ENCODE data around the gene CRHR2. TPM values are rescaled to one million over a fixed set of nuclear protein-coding genes. Genes with fewer than 3 reads are reported as not detected.

The CRHR2 gene
- total and polyA plus RNA-seq, 8 donors: 0.06 to 0.79 (median 0.50) TPM

GRCh38 chr7:30707391-30708357 lies 25.4 kb upstream of the CRHR2 start:
- Histone ChIP-seq H3K4me1 (no peaks in the 10 kb centered on the region), H3K36me3 (no peaks in the 10 kb centered on the region), H3K4me3 (no peak overlapping the region), H3K27me3 (no peaks in the 10 kb centered on the region), H3K27ac (no peak overlapping the region), H3K9me3 (no peaks in the 10 kb centered on the region)
- TF ChIP-seq, protein P1, sequence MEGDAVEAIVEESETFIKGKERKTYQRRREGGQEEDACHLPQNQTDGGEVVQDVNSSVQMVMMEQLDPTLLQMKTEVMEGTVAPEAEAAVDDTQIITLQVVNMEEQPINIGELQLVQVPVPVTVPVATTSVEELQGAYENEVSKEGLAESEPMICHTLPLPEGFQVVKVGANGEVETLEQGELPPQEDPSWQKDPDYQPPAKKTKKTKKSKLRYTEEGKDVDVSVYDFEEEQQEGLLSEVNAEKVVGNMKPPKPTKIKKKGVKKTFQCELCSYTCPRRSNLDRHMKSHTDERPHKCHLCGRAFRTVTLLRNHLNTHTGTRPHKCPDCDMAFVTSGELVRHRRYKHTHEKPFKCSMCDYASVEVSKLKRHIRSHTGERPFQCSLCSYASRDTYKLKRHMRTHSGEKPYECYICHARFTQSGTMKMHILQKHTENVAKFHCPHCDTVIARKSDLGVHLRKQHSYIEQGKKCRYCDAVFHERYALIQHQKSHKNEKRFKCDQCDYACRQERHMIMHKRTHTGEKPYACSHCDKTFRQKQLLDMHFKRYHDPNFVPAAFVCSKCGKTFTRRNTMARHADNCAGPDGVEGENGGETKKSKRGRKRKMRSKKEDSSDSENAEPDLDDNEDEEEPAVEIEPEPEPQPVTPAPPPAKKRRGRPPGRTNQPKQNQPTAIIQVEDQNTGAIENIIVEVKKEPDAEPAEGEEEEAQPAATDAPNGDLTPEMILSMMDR (IDR thresholded peaks at IDR 0.05): no peak
- FAIRE-seq (no peak), ATAC-seq (peak in 1 of 4 donors; percentile 14), DNase-seq (peak in 1 of 6 donors; percentile 41)
- intact Hi-C loops (cut with DNase I): no loop called here
- WGBS, 2 donors: 79 to 82% methylated on average over 16 of the region's 16 CpGs

DNA sequence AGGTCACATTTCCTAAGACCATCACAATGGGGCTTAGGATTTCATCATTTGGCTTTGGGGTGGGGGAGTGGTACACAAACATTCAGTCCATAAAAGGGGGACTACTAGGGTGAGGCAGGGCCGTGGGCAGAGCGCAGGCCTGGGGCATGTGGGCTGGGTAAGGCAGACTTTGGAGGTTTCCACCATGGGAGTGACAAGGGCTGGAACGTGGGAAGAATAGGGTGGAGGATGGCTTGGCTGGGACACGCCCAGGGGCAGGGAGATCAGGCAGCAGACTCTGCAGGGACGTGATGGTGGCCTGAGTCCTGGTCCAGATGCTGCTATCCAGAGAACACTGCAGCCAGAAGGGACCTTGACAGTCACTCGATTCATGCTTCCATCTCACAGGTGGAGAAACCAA lies 24.7 kb upstream of the CRHR2 start:
- H3K27me3 ChIP-seq: no peaks in the 10 kb centered on the region
- H3K9me3 ChIP-seq: no peaks in the 10 kb centered on the region
- no peak overlapping the region for H3K27ac ChIP-seq
- FAIRE-seq: no peak
- no peak for ATAC-seq
- WGBS, 2 donors: 90% methylated on average over 6 of the region's 6 CpGs
- TF ChIP-seq, protein P1 (IDR thresholded peaks at IDR 0.05): no peak
- no peak for DNase-seq
- H3K4me3 ChIP-seq: no peak overlapping the region
- no peaks in the 10 kb centered on the region for H3K4me1 ChIP-seq
- intact Hi-C loops (cut with DNase I): no loop called here
- H3K36me3 ChIP-seq: no peaks in the 10 kb centered on the region

- H3K9me3 ChIP-seq: no peaks in the 10 kb centered on the region
- intact Hi-C loops (cut with DNase I): no loop called here
- FAIRE-seq (no peak), ATAC-seq (no peak), DNase-seq (no peak)
- no peaks in the 10 kb centered on the region for H3K36me3 ChIP-seq
- H3K4me1 ChIP-seq: no peaks in the 10 kb centered on the region
- H3K4me3 ChIP-seq: no peak overlapping the region
- H3K27ac ChIP-seq: no peak overlapping the region
- WGBS, 2 donors: 93% methylated on average over 6 of the region's 6 CpGs
- TF ChIP-seq, protein P1 (IDR thresholded peaks at IDR 0.05): no peak
- H3K27me3 ChIP-seq: no peaks in the 10 kb centered on the region
These were observed 24.1 kb upstream of the CRHR2 start for GRCh38 chr7:30706316-30706715.

DNA sequence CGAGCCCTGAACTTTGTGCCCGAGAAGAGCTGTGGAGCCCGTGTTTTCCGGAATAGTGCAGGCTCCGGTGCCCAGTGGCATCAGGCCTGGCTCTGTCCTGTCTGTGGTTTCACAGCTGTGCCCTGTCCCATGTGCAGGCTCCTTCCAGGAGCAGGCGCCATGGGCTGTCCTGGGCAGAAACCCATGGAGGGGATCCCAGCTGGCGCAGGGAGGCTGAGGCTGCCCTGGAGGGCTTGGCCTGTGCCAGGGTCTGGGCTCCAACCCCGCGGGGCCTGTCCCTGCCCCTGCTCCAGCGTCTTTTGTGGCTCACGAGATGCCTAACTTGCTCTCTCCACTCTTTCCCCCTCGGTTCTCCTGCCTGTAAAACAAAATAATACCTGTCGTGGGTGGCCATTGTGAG lies 23.3 kb upstream of the CRHR2 start:
- no peak for DNase-seq
- intact Hi-C loops (cut with DNase I): no loop called here
- ATAC-seq: no peak

More for the DNA sequence above, 23.3 kb upstream of the CRHR2 start:
- Histone ChIP-seq H3K4me3 (no peak overlapping the region), H3K36me3 (no peaks in the 10 kb centered on the region), H3K27ac (no peak overlapping the region), H3K27me3 (no peaks in the 10 kb centered on the region), H3K9me3 (no peaks in the 10 kb centered on the region), H3K4me1 (no peaks in the 10 kb centered on the region)
- no peak for FAIRE-seq
- 80 to 85% methylated on average over 12 to 13 of the region's 13 CpGs for WGBS, 2 donors
- TF ChIP-seq, protein P1 (IDR thresholded peaks at IDR 0.05): no peak
